ENCODE data around the gene CSF3R. TPM values are rescaled to one million over a fixed set of nuclear protein-coding genes. Genes with fewer than 3 reads are reported as not detected.

Gene CSF3R
- total RNA-seq, 2 donors from 2014 or later: 5.2 TPM; not detected in 1

DNA sequence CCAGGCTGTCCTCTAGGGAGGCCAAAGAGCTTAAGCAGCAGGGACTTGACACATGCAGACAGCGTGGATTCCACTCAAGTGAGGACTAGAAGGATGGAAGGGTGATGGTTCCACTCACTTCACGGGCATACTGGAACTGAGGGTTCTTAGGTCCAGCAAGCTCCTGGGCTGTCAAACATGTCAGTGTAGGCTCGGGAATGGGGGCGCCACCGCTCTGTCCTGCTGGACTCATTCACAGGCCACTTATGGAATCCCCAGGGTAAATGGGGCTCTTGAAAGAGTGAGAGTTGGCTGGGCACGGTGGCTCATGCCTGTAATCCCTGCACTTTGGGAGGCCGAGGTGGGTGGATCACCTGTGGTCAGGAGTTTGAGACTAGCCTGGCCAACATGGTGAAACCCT, 27.7 kb upstream of the CSF3R start:
- WGBS, 2 donors: 67 to 74% methylated on average over 7 of the region's 7 CpGs
- no peaks in the 10 kb centered on the region for H3K27me3 ChIP-seq
- intact Hi-C loops (cut with DNase I): no loop called here
- H3K36me3 ChIP-seq (replicated peaks in 1 of 2; ENCODE audit: insufficient read depth in 1 of 2, low read depth in 2 of 2): no peaks in the 10 kb centered on the region
- no peak overlapping the region for H3K4me3 ChIP-seq
- no peak for ATAC-seq
- TF ChIP-seq, protein P1, sequence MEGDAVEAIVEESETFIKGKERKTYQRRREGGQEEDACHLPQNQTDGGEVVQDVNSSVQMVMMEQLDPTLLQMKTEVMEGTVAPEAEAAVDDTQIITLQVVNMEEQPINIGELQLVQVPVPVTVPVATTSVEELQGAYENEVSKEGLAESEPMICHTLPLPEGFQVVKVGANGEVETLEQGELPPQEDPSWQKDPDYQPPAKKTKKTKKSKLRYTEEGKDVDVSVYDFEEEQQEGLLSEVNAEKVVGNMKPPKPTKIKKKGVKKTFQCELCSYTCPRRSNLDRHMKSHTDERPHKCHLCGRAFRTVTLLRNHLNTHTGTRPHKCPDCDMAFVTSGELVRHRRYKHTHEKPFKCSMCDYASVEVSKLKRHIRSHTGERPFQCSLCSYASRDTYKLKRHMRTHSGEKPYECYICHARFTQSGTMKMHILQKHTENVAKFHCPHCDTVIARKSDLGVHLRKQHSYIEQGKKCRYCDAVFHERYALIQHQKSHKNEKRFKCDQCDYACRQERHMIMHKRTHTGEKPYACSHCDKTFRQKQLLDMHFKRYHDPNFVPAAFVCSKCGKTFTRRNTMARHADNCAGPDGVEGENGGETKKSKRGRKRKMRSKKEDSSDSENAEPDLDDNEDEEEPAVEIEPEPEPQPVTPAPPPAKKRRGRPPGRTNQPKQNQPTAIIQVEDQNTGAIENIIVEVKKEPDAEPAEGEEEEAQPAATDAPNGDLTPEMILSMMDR (IDR thresholded peaks at IDR 0.05): no peak
- TF ChIP-seq POLR2A (IDR thresholded peaks at IDR 0.05): no peak
- H3K9me3 ChIP-seq: no peaks in the 10 kb centered on the region
- H3K4me1 ChIP-seq: no peaks in the 10 kb centered on the region
- H3K27ac ChIP-seq: no peak overlapping the region
- DNase-seq: no peak

DNA sequence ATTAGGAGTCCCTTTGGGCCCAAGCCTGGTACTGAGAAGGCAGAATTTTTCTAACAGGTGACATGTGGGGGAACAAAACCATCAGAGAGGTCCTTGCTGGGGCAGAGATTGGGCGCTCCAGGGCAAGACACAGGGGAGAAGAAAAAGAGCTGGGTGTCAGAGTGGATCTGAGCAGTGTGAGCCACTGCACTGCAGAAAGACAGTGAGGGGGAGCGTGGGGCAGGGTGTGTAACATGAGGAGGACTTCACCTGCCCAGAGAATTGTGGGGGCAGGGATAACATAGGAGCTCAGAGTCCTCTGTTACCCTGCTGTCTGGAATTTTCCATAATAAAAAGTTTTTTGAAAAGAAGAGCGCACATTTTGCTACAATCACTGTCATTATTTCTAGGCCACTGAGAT, 25.5 kb upstream of the CSF3R start:
- Histone ChIP-seq H3K36me3 (replicated peaks in 1 of 2; ENCODE audit: insufficient read depth in 1 of 2, low read depth in 2 of 2) (no peaks in the 10 kb centered on the region), H3K27me3 (no peaks in the 10 kb centered on the region), H3K27ac (no peak overlapping the region), H3K9me3 (no peaks in the 10 kb centered on the region), H3K4me3 (no peak overlapping the region), H3K4me1 (no peaks in the 10 kb centered on the region)
- ATAC-seq (no peak), DNase-seq (no peak)
- intact Hi-C loops (cut with DNase I): no loop called here
- WGBS, 2 donors: 83 to 90% methylated on average over 3 of the region's 3 CpGs
- TF ChIP-seq POLR2A (IDR thresholded peaks at IDR 0.05): no peak
- TF ChIP-seq, protein P1 (IDR thresholded peaks at IDR 0.05): no peak

DNA sequence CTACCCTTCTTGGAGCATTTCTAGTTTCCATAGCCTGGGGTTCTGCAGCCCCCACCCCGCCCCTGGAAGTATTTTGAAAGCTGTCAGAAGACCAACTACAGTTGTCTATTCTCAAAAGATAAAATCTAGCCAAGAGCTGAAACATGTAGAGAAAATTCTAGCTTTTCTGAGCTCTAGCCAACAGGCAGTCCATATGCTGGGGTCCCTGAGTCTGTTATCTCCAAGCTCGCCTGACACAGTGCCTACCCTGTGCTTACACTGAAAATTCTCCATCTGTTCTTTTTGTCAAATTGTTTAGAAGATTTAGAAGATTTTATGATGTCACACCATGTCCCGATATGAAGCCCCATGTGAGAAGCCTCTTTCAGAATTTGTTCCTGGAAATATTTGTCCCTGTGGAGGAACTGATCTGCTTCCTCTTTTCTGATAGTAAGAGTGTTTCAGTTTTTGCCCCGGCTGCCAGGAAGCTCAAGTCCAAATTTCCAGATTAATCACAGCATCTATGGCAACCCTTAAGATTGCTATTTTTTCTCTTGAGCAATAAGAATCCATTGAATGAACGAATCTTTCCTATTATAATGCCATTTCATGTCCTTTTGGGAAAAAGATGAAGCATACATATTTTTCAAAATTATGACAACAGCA, 23.7 kb upstream of the CSF3R start:
- Histone ChIP-seq H3K4me1 (no peaks in the 10 kb centered on the region), H3K27ac (no peak overlapping the region), H3K36me3 (replicated peaks in 1 of 2; ENCODE audit: insufficient read depth in 1 of 2, low read depth in 2 of 2) (no peaks in the 10 kb centered on the region), H3K27me3 (no peaks in the 10 kb centered on the region), H3K9me3 (no peaks in the 10 kb centered on the region), H3K4me3 (no peak overlapping the region)
- intact Hi-C loops (cut with DNase I): no loop called here
- no peak for ATAC-seq
- WGBS, 2 donors: 56 to 59% methylated on average over 5 of the region's 5 CpGs
- TF ChIP-seq, protein P1 (IDR thresholded peaks at IDR 0.05): no peak
- no peak for TF ChIP-seq POLR2A (IDR thresholded peaks at IDR 0.05)
- DNase-seq: no peak

DNA sequence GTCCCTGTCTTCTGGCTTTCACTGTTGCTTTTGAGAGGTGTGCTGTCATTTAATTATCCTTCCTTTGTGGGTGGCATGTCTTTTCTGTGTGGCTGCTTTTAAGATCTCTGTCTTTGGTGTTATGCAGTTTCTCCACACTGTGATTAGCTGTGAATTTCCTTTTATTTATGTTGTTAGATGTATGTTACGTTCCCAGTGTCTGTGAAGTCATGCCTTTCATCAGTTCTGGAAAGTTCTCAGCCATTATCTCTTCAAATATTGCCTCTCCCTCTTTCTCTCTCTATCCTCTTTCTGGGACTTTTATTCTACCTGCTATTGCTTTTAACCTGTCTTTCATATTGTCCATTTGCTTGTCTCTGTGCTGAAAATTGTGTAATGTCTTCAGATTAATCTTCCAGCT, 21.0 kb upstream of the CSF3R start:
- Histone ChIP-seq H3K27me3 (no peaks in the 10 kb centered on the region), H3K4me1 (no peaks in the 10 kb centered on the region), H3K4me3 (no peak overlapping the region), H3K36me3 (replicated peaks in 1 of 2; ENCODE audit: insufficient read depth in 1 of 2, low read depth in 2 of 2) (no peaks in the 10 kb centered on the region), H3K27ac (no peak overlapping the region), H3K9me3 (no peaks in the 10 kb centered on the region)
- 72 to 74% methylated on average over 1 of the region's 1 CpG for WGBS, 2 donors
- TF ChIP-seq, protein P1 (IDR thresholded peaks at IDR 0.05): no peak
- TF ChIP-seq POLR2A (IDR thresholded peaks at IDR 0.05): no peak
- intact Hi-C loops (cut with DNase I): no loop called here
- no peak for DNase-seq
- ATAC-seq: no peak

DNA sequence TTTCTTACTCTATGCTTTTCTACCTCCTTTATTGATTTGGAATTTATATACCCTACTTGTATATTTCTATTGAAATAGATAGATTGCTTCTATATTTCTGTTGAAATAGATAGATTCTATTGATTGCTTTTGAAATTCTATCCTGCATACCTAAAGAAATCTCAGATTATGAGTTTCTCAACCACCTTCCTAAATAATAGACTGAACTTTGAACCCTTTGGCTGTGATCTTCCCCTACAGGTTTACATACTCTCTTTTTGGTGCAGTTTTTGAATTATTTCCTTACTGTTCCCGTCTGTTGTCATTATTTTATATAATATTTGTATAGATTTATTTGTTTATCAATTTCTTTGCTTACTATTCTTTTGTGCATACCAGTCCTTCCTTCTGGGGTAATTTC, 20.4 kb upstream of the CSF3R start:
- intact Hi-C loops (cut with DNase I): no loop called here
- DNase-seq: no peak
- 37 to 38% methylated on average over 1 of the region's 1 CpG for WGBS, 2 donors

More for the DNA sequence above, 20.4 kb upstream of the CSF3R start:
- no peaks in the 10 kb centered on the region for H3K36me3 ChIP-seq (replicated peaks in 1 of 2; ENCODE audit: insufficient read depth in 1 of 2, low read depth in 2 of 2)
- no peaks in the 10 kb centered on the region for H3K27me3 ChIP-seq
- TF ChIP-seq, protein P1 (IDR thresholded peaks at IDR 0.05): no peak
- no peak for TF ChIP-seq POLR2A (IDR thresholded peaks at IDR 0.05)
- H3K4me3 ChIP-seq: no peak overlapping the region
- H3K9me3 ChIP-seq: no peaks in the 10 kb centered on the region
- no peak overlapping the region for H3K27ac ChIP-seq
- no peaks in the 10 kb centered on the region for H3K4me1 ChIP-seq
- no peak for ATAC-seq
